Activated CD4-positive, alpha-beta T cell treated with anti-CD3 and anti-CD28 coated beads, Interleukin-2, amount 10 ng/mL, durations not matched to agents 24 days and 14 days (primary cell): ENCODE measurements around the gene TMEM52B. TPM values are rescaled to one million over a fixed set of nuclear protein-coding genes. Genes with fewer than 3 reads are reported as not detected.

Experiments
- DNase-seq: peaks from one replicate; pipeline ENCODE4 v3.0.0; 2022
- H3K27ac Mint-ChIP-seq: one replicate; pipeline ENCODE4 v1.8.0; 2022; ENCODE audit warnings: mild to moderate bottlenecking, mixed read lengths
- H3K27me3 Mint-ChIP-seq: one replicate; pipeline ENCODE4 v1.8.0; 2022; ENCODE audit warnings: mixed read lengths
- H3K36me3 Mint-ChIP-seq: one replicate; pipeline ENCODE4 v1.8.0; 2022; ENCODE audit warnings: low read depth, mild to moderate bottlenecking, mixed read lengths
- H3K4me1 Mint-ChIP-seq: one replicate; pipeline ENCODE4 v1.8.0; 2021; ENCODE audit warnings: mixed read lengths
- H3K4me3 Mint-ChIP-seq: one replicate; pipeline ENCODE4 v1.8.0; 2022; ENCODE audit warnings: mild to moderate bottlenecking, moderate library complexity, mixed read lengths
- H3K9me3 Mint-ChIP-seq: one replicate; pipeline ENCODE4 v1.8.0; 2021; ENCODE audit warnings: mixed read lengths
- intact Hi-C: fragments of 100-400 bp; cut with micrococcal nuclease; formaldehyde crosslinking; loops from one replicate; pipeline ENCODE4 v1.15.1; 2023
- total RNA-seq: library from RNA; stranded (reverse); gene quantifications from 2 replicates; pipeline ENCODE4 v1.2.3, GENCODE V29; 2022

The TMEM52B gene
- total RNA-seq, 1 donor from 2014 or later = not detected

- Mint-ChIP-seq H3K36me3 (no peaks in the 10 kb centered on the region), H3K4me1 (peaks cover 7% of the 10 kb centered on the region), H3K27me3 (peaks cover 57% of the 10 kb centered on the region), H3K27ac (no peak overlapping the region), H3K9me3 (no peaks in the 10 kb centered on the region), H3K4me3 (no peak overlapping the region)
- intact Hi-C loops = no loop called here
- no peak for DNase-seq
Measured at GRCh38 chr12:10158406-10158805, 20.4 kb upstream of the TMEM52B start.

GRCh38 chr12:10159280-10159679 is 19.6 kb upstream of the TMEM52B start:
- H3K27ac Mint-ChIP-seq = no peak overlapping the region
- H3K4me3 Mint-ChIP-seq = no peak overlapping the region
- H3K4me1 Mint-ChIP-seq = peaks cover 2% of the 10 kb centered on the region
- DNase-seq = no peak
- no peaks in the 10 kb centered on the region for H3K36me3 Mint-ChIP-seq
- H3K9me3 Mint-ChIP-seq = no peaks in the 10 kb centered on the region
- peaks cover 49% of the 10 kb centered on the region for H3K27me3 Mint-ChIP-seq
- intact Hi-C loops = no loop called here

GRCh38 chr12:10160617-10161385 is 18.0 kb upstream of the TMEM52B start:
- no peak overlapping the region for H3K27ac Mint-ChIP-seq
- H3K36me3 Mint-ChIP-seq = no peaks in the 10 kb centered on the region
- intact Hi-C loops = no loop called here
- no peaks in the 10 kb centered on the region for H3K9me3 Mint-ChIP-seq
- peaks cover 2% of the 10 kb centered on the region for H3K4me1 Mint-ChIP-seq
- no peak overlapping the region for H3K4me3 Mint-ChIP-seq
- peaks cover 46% of the 10 kb centered on the region for H3K27me3 Mint-ChIP-seq
- no peak for DNase-seq

- Mint-ChIP-seq H3K9me3 (no peaks in the 10 kb centered on the region), H3K27me3 (peaks cover 40% of the 10 kb centered on the region), H3K4me3 (no peak overlapping the region)
Measured at GRCh38 chr12:10163084-10163483, 15.7 kb upstream of the TMEM52B start.

GRCh38 chr12:10165421-10165820 is 13.4 kb upstream of the TMEM52B start:
- H3K9me3 Mint-ChIP-seq = no peaks in the 10 kb centered on the region
- no peak overlapping the region for H3K27ac Mint-ChIP-seq
- DNase-seq = no peak
- no peaks in the 10 kb centered on the region for H3K36me3 Mint-ChIP-seq
- H3K4me1 Mint-ChIP-seq = no peaks in the 10 kb centered on the region
- no peak overlapping the region for H3K4me3 Mint-ChIP-seq
- H3K27me3 Mint-ChIP-seq = peaks cover 28% of the 10 kb centered on the region
- intact Hi-C loops = no loop called here

More at GRCh38 chr12:10163084-10163483, 15.7 kb upstream of the TMEM52B start:
- H3K36me3 Mint-ChIP-seq = no peaks in the 10 kb centered on the region
- DNase-seq = no peak
- H3K27ac Mint-ChIP-seq = no peak overlapping the region
- peaks cover 2% of the 10 kb centered on the region for H3K4me1 Mint-ChIP-seq
- intact Hi-C loops = no loop called here

GRCh38 chr12:10167599-10167998 is 11.2 kb upstream of the TMEM52B start:
- Mint-ChIP-seq H3K27me3 (peaks cover 28% of the 10 kb centered on the region), H3K36me3 (no peaks in the 10 kb centered on the region), H3K4me1 (no peaks in the 10 kb centered on the region), H3K4me3 (no peak overlapping the region), H3K9me3 (no peaks in the 10 kb centered on the region), H3K27ac (no peak overlapping the region)
- intact Hi-C loops = no loop called here
- no peak for DNase-seq

- no peaks in the 10 kb centered on the region for H3K36me3 Mint-ChIP-seq
- intact Hi-C loops = no loop called here
- no peak overlapping the region for H3K4me3 Mint-ChIP-seq
- no peaks in the 10 kb centered on the region for H3K9me3 Mint-ChIP-seq
- no peak for DNase-seq
- H3K27ac Mint-ChIP-seq = no peak overlapping the region
- H3K4me1 Mint-ChIP-seq = no peaks in the 10 kb centered on the region
- H3K27me3 Mint-ChIP-seq = peaks cover 27% of the 10 kb centered on the region
Measured at GRCh38 chr12:10169104-10169503, 9.7 kb upstream of the TMEM52B start.

- H3K36me3 Mint-ChIP-seq = no peaks in the 10 kb centered on the region
- H3K27me3 Mint-ChIP-seq = peaks cover 36% of the 10 kb centered on the region
- no peak overlapping the region for H3K4me3 Mint-ChIP-seq
- intact Hi-C loops = no loop called here
- H3K27ac Mint-ChIP-seq = no peak overlapping the region
- DNase-seq = no peak
- no peaks in the 10 kb centered on the region for H3K4me1 Mint-ChIP-seq
- no peaks in the 10 kb centered on the region for H3K9me3 Mint-ChIP-seq
Measured at GRCh38 chr12:10170216-10170615, 8.6 kb upstream of the TMEM52B start.

GRCh38 chr12:10171973-10172728 is 6.7 kb upstream of the TMEM52B start, which contains the start of gene OLR1:
TSS of gene OLR1 (minus strand) at chr12:10172132. CDS start at chr12:10172077, 55 bp downstream.
- Mint-ChIP-seq H3K4me3 (no peak within 1 kb of the TSS), H3K27me3 (peaks cover 38% of the 10 kb centered on the region), H3K4me1 (no peaks in the 10 kb centered on the region), H3K27ac (no peak within 1 kb of the TSS), H3K36me3 (no peaks in the 10 kb centered on the region), H3K9me3 (no peaks in the 10 kb centered on the region)
- DNase-seq = no peak
- intact Hi-C loops = no loop called here

GRCh38 chr12:10174986-10175614 is 3.7 kb upstream of the TMEM52B start:
- H3K4me3 Mint-ChIP-seq = no peak overlapping the region
- H3K27ac Mint-ChIP-seq = no peak overlapping the region
- intact Hi-C loops = no loop called here
- DNase-seq = no peak
- H3K9me3 Mint-ChIP-seq = no peaks in the 10 kb centered on the region
- no peaks in the 10 kb centered on the region for H3K4me1 Mint-ChIP-seq
- H3K36me3 Mint-ChIP-seq = no peaks in the 10 kb centered on the region
- H3K27me3 Mint-ChIP-seq = peaks cover 36% of the 10 kb centered on the region

GRCh38 chr12:10175846-10176636 is 2.8 kb upstream of the TMEM52B start:
- Mint-ChIP-seq H3K27ac (no peak overlapping the region), H3K9me3 (no peaks in the 10 kb centered on the region), H3K27me3 (peaks cover 33% of the 10 kb centered on the region), H3K4me1 (no peaks in the 10 kb centered on the region), H3K36me3 (no peaks in the 10 kb centered on the region), H3K4me3 (no peak overlapping the region)
- DNase-seq = no peak
- intact Hi-C loops = no loop called here

- DNase-seq = no peak
- H3K9me3 Mint-ChIP-seq = no peaks in the 10 kb centered on the region
- no peaks in the 10 kb centered on the region for H3K4me1 Mint-ChIP-seq
- no peak overlapping the region for H3K27ac Mint-ChIP-seq
- H3K36me3 Mint-ChIP-seq = no peaks in the 10 kb centered on the region
- H3K27me3 Mint-ChIP-seq = peaks cover 26% of the 10 kb centered on the region
- intact Hi-C loops = no loop called here
- H3K4me3 Mint-ChIP-seq = no peak overlapping the region
Measured at GRCh38 chr12:10179776-10180181, 947 bp downstream of the TMEM52B start.

GRCh38 chr12:10182354-10183049 is 3.7 kb downstream of the TMEM52B start:
- DNase-seq = no peak
- H3K27me3 Mint-ChIP-seq = peaks cover 17% of the 10 kb centered on the region
- H3K27ac Mint-ChIP-seq = no peak overlapping the region
- intact Hi-C loops = no loop called here
- no peaks in the 10 kb centered on the region for H3K36me3 Mint-ChIP-seq
- no peaks in the 10 kb centered on the region for H3K9me3 Mint-ChIP-seq
- no peak overlapping the region for H3K4me3 Mint-ChIP-seq
- H3K4me1 Mint-ChIP-seq = no peaks in the 10 kb centered on the region
